ENCODE data around the gene SEPTIN2. TPM values are rescaled to one million over a fixed set of nuclear protein-coding genes. Genes with fewer than 3 reads are reported as not detected.

Gene SEPTIN2
- total RNA-seq = 373 and 388 TPM in 2 replicates
- polyA plus RNA-seq = 314 and 315 TPM in 2 replicates

DNA sequence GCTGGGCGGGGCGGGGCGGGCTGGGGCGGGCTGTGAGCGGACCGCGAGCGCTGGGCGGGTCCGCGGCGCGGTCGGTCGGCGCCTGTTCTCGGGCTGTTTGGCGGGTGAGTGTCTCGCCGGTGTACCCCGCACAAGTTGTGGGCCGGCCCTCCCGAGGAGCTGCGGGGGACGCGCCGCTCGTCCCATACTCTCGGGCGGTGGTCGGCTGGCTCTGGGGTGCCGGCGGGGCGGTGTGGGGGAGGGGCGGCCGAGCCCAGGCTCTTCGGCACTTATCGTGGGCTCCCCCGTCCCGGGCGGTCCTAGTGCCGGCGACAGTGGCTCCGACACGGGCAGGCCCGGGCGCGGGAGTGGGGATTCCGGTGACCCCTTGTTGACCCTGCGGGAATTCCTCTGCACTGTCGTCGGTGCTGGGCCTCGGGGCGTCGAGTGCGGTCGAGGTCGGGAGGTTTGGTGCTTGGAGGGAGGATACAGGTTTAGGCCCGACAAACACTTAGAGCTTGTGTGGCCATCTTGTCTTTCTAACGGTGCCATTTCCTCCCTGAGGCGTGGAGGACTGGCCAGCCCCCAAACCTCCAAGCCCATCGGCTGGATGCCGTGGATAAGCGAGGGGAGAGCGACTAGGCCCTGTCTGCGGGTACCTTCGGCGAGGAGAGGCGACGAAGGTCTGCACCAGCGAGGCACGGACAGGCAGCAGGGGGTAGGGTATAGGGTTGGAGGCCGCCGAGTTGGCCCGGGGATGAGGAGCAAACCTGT is at the start of gene SEPTIN2:
Gene SEPTIN2 (plus strand): TSS at position 47 of the 753 bp plus-strand sequence. CDS start 8,308 bp downstream, outside the sequence.
- Histone ChIP-seq H4K20me1 (ENCODE audit: insufficient read depth, poor library complexity, severe bottlenecking) (peaks cover 55% of the 10 kb centered on the region), H2AFZ (peak within 1 kb of the TSS; percentile 48), H3K27ac (peak within 1 kb of the TSS; percentile 99), H3K9me3 (ENCODE audit: low read depth) (no peaks in the 10 kb centered on the region), H3K27me3 (no peaks in the 10 kb centered on the region), H3K36me3 (replicated peaks; ENCODE audit: insufficient read depth, low read depth) (no peaks in the 10 kb centered on the region), H3K79me2 (peaks cover 89% of the 10 kb centered on the region), H3K4me2 (peak within 1 kb of the TSS; percentile 92), H3K4me1 (ENCODE audit: insufficient read depth) (peaks cover 46% of the 10 kb centered on the region), H3K9me2 (replicated peaks; ENCODE audit: insufficient read depth) (no peaks in the 10 kb centered on the region), H3K4me3 (peak within 1 kb of the TSS; percentile 87)
- no peak for TF ChIP-seq CTCF (IDR thresholded peaks at IDR 0.05; ENCODE audit: poor library complexity)
- no peak for TF ChIP-seq EZH2phosphoT487 (IDR thresholded peaks at IDR 0.05; ENCODE audit: low read depth, severe bottlenecking, unreplicated experiment)
- TF ChIP-seq EZH2 (IDR thresholded peaks at IDR 0.05; ENCODE audit: borderline replicate concordance) = no peak
- DNase-seq (ENCODE audit: low spot score) = peak; percentile 86
- under 1% methylated on average over 43 of the region's 75 CpGs for WGBS (ENCODE audit: low lambda C conversion rate, missing lambda C conversion rate)

- H3K36me3 ChIP-seq (replicated peaks; ENCODE audit: insufficient read depth, low read depth) = peaks cover under 1% of the 10 kb centered on the region
- H3K4me1 ChIP-seq (ENCODE audit: insufficient read depth) = peaks cover 21% of the 10 kb centered on the region
- H3K27ac ChIP-seq = no peak overlapping the region
- no peaks in the 10 kb centered on the region for H3K9me2 ChIP-seq (replicated peaks; ENCODE audit: insufficient read depth)
- no peak overlapping the region for H2AFZ ChIP-seq
- H3K4me3 ChIP-seq = no peak overlapping the region
- peaks cover 94% of the 10 kb centered on the region for H4K20me1 ChIP-seq (ENCODE audit: insufficient read depth, poor library complexity, severe bottlenecking)
- TF ChIP-seq EZH2 (IDR thresholded peaks at IDR 0.05; ENCODE audit: borderline replicate concordance) (no peak), CTCF (IDR thresholded peaks at IDR 0.05; ENCODE audit: poor library complexity) (no peak), EZH2phosphoT487 (IDR thresholded peaks at IDR 0.05; ENCODE audit: low read depth, severe bottlenecking, unreplicated experiment) (no peak)
- 82% methylated on average over 12 of the region's 12 CpGs for WGBS (ENCODE audit: low lambda C conversion rate, missing lambda C conversion rate)
- no peak for DNase-seq (ENCODE audit: low spot score)
- H3K27me3 ChIP-seq = no peaks in the 10 kb centered on the region
- no peaks in the 10 kb centered on the region for H3K9me3 ChIP-seq (ENCODE audit: low read depth)
- H3K79me2 ChIP-seq = peaks cover 99% of the 10 kb centered on the region
- H3K4me2 ChIP-seq = no peak overlapping the region
These were observed 48.3 kb upstream of the SEPTIN2 start for GRCh38 chr2:241267249-241268067.

DNA sequence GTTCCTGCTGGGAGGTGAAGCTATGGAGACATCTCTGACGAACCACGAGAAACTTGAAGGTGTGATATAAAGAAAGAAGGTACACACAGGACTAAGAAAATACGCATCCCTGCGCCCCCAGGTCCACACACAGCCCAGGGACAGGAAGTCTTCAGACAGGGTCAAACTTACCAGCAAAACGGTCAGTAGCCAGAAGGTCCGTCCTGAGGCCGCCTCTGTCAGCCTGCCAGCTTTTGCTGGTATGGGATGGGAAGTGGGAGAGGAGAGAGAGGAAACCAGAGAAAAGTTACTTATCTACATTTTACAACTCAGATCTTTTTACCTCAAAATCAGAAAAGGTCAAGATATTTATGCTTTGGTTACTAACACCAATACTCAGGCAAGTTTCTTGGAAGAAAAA is 47.4 kb upstream of the SEPTIN2 start:
- Histone ChIP-seq H3K9me3 (ENCODE audit: low read depth) (no peaks in the 10 kb centered on the region), H3K4me2 (peak overlapping the region; percentile 89), H3K4me3 (no peak overlapping the region), H3K4me1 (ENCODE audit: insufficient read depth) (peaks cover 26% of the 10 kb centered on the region), H3K27ac (no peak overlapping the region), H2AFZ (no peak overlapping the region), H3K79me2 (peaks cover 96% of the 10 kb centered on the region), H4K20me1 (ENCODE audit: insufficient read depth, poor library complexity, severe bottlenecking) (peaks cover 87% of the 10 kb centered on the region), H3K27me3 (no peaks in the 10 kb centered on the region), H3K36me3 (replicated peaks; ENCODE audit: insufficient read depth, low read depth) (no peaks in the 10 kb centered on the region), H3K9me2 (replicated peaks; ENCODE audit: insufficient read depth) (no peaks in the 10 kb centered on the region)
- TF ChIP-seq EZH2phosphoT487 (IDR thresholded peaks at IDR 0.05; ENCODE audit: low read depth, severe bottlenecking, unreplicated experiment) (no peak), CTCF (IDR thresholded peaks at IDR 0.05; ENCODE audit: poor library complexity) (no peak), EZH2 (IDR thresholded peaks at IDR 0.05; ENCODE audit: borderline replicate concordance) (no peak)
- no peak for DNase-seq (ENCODE audit: low spot score)
- WGBS (ENCODE audit: low lambda C conversion rate, missing lambda C conversion rate) = 82% methylated on average over 7 of the region's 7 CpGs

All from hepatocyte (in vitro differentiated cells).